Ovary (tissue), 9 donors: Measurements from ENCODE around the gene BMX. TPM values are rescaled to one million over a fixed set of nuclear protein-coding genes. Genes with fewer than 3 reads are reported as not detected.

ENCODE experiments used
- DNase-seq, 5 donors: peaks; one replicate each; pipeline ENCODE4 v3.0.0-alpha.2; 2019 to 2020
- H3K27ac ChIP-seq, 2 donors: fragments of 200-600 bp; one replicate each; pipeline versions ENCODE4 v1.5.1 to v1.8.0; 2019 to 2022
- H3K27me3 ChIP-seq: fragments of 200-600 bp; one replicate; pipeline ENCODE4 v1.8.0; 2022
- H3K36me3 ChIP-seq: fragments of 200-600 bp; sonication (generic); one replicate; pipeline ENCODE4 v1.5.1; 2019
- H3K4me1 ChIP-seq: one replicate; pipeline ENCODE4 v1.8.1; 2013; ENCODE audit warnings: mild to moderate bottlenecking, moderate library complexity; ENCODE audit not compliant: insufficient read depth
- H3K4me3 ChIP-seq: fragments of 200-600 bp; sonication (generic); one replicate; pipeline ENCODE4 v1.5.1; 2017
- H3K9me3 ChIP-seq, 2 donors: fragments of 200-600 bp in 1 of 2; sonication (generic) in 1 of 2; one replicate each; pipeline versions ENCODE4 v1.5.1 to v1.8.1; 2013 to 2019; ENCODE audit warnings: mild to moderate bottlenecking in 1 of 2, moderate library complexity in 1 of 2
- EP300 ChIP-seq: sonication (generic); formaldehyde crosslinking; IDR thresholded peaks from one replicate; pipeline ENCODE4 v1.6.1; 2017; ENCODE audit warnings: antibody characterized with exemption
- POLR2A ChIP-seq: fragments of 450-650 bp; IDR thresholded peaks from one replicate; pipeline ENCODE4 v1.6.1; 2017; ENCODE audit warnings: antibody characterized with exemption, mild to moderate bottlenecking, moderate library complexity
- WGBS, 3 donors: extraction: QIAGEN DNeasy Blood & Tissue Kit in 1 of 3; methylation state at CpG; one replicate each; pipeline versions ENCODE4 v1.1.5 to v1.1.7; 2013 to 2017; 5-methylcytosine and 5-hydroxymethylcytosine counted together
- intact Hi-C, 4 donors: fragments of 100-400 bp; cut with DNase I; formaldehyde crosslinking; loops; one replicate each; pipeline versions ENCODE4 v1.11.0 to v1.15.1; 2022 to 2023
- polyA plus RNA-seq, 2 donors: library from polyadenylated mRNA; stranded (reverse); fragments of 200-250 nt in 1 of 2; fragments of 350-450 nt in 1 of 2; fragmentation: Illumina TruSeq in 1 of 2; extraction: RNeasy Lipid Tissue Mini Kit (QIAGEN cat#74804) in 1 of 2; gene quantifications; one replicate each; pipeline ENCODE4 v1.2.3, GENCODE V29; 2013 to 2014
- total RNA-seq, 7 donors: library from RNA; depleted of rRNA in 2 of 7; stranded (reverse); fragments of >200 nt in 2 of 7; fragmentation: NEBNext Ultra II Directional in 3 of 7; extraction: Animal tissue kit (Norgen Biotek cat#: 25700) in 3 of 7; gene quantifications; one replicate each; pipeline versions ENCODE4 v1.1.0 to v1.2.4, GENCODE V29; 2016 to 2023
- TF ChIP-seq, protein P1 (sequence below), 3 donors: fragments of 450-650 bp in 2 of 3; fragments of 200-600 bp in 1 of 3; IDR thresholded peaks; one replicate each; pipeline versions ENCODE4 v1.5.1 to v1.8.0; 2016 to 2022; ENCODE audit warnings: antibody characterized with exemption in 3 of 3, mild to moderate bottlenecking in 1 of 3
- donor health status: DM: no; HTN: no; CAD: no; lungs with moderate emphysema.
- donor health status: DM: no; HTN: no; CAD: no.
- donor health status: Bipolar disorder and iron deficiency.
- donor health status: DM: yes; HTN: yes; CAD: no.
- donor health status: DM: no; HTN: no; CAD: no.
- donor health status: DM: yes; HTN: yes; CAD: no.

The BMX gene
- total and polyA plus RNA-seq, 9 donors, result 0.50 to 3.9 (median 1.3) TPM

DNA sequence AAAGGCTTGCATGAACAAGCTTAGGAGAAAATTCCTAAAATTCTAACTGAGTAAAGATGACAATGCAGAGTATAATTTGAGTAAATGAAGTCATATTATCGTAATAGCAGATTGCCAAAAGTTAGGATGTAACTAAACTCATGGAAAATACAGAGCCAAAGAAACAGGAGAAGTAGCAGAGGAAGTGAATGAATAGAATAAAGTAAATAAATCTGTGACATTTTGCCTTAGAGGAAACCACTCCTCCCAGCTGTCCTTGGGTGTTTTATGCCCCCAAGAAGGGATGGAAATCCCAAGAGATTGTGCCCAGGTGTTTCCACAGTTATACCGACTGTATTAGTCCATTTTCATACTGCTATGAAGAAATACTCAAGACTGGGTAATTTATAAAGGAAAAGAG is 1.9 kb upstream of the BMX start:
- Histone ChIP-seq H3K9me3 (no peaks in the 10 kb centered on the region), H3K27ac (no peak overlapping the region), H3K4me3 (no peak overlapping the region), H3K27me3 (no peaks in the 10 kb centered on the region), H3K36me3 (no peaks in the 10 kb centered on the region), H3K4me1 (no peaks in the 10 kb centered on the region)
- 64 to 69% (median 67%) methylated on average over 2 of the region's 2 CpGs for WGBS, 3 donors
- intact Hi-C loops, result no loop called here
- no peak for TF ChIP-seq EP300
- TF ChIP-seq, protein P1, sequence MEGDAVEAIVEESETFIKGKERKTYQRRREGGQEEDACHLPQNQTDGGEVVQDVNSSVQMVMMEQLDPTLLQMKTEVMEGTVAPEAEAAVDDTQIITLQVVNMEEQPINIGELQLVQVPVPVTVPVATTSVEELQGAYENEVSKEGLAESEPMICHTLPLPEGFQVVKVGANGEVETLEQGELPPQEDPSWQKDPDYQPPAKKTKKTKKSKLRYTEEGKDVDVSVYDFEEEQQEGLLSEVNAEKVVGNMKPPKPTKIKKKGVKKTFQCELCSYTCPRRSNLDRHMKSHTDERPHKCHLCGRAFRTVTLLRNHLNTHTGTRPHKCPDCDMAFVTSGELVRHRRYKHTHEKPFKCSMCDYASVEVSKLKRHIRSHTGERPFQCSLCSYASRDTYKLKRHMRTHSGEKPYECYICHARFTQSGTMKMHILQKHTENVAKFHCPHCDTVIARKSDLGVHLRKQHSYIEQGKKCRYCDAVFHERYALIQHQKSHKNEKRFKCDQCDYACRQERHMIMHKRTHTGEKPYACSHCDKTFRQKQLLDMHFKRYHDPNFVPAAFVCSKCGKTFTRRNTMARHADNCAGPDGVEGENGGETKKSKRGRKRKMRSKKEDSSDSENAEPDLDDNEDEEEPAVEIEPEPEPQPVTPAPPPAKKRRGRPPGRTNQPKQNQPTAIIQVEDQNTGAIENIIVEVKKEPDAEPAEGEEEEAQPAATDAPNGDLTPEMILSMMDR (IDR thresholded peaks at IDR 0.05), result no peak
- TF ChIP-seq POLR2A, result no peak
- no peak for DNase-seq

DNA sequence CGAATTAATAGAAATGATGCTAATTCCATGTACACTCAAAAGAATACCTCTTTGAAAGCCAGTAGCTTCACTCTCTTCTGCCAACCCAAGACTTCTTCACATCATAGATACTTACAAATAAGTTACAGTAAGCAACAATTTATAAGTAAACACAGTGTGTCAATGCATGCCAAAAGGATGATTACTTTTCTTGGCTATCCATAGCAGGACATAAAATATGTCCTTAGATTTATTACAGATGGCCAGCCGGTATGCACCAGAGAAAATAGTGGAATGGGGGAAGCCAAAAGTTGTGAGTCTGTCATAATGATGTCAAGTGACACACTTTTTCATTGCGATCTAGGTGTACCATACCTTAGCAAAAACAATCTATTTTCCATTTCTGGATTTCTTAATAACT is 631 bp upstream of the BMX start:
- H3K27ac ChIP-seq, result no peak overlapping the region
- no peaks in the 10 kb centered on the region for H3K9me3 ChIP-seq
- no peaks in the 10 kb centered on the region for H3K36me3 ChIP-seq
- no peak for TF ChIP-seq POLR2A
- no peak for TF ChIP-seq EP300
- TF ChIP-seq, protein P1 (IDR thresholded peaks at IDR 0.05), result no peak
- intact Hi-C loops, result no loop called here
- no peak overlapping the region for H3K4me3 ChIP-seq
- no peak for DNase-seq
- H3K27me3 ChIP-seq, result no peaks in the 10 kb centered on the region
- no peaks in the 10 kb centered on the region for H3K4me1 ChIP-seq
- WGBS, 3 donors, result 65 to 74% (median 71%) methylated on average over 3 of the region's 3 CpGs

DNA sequence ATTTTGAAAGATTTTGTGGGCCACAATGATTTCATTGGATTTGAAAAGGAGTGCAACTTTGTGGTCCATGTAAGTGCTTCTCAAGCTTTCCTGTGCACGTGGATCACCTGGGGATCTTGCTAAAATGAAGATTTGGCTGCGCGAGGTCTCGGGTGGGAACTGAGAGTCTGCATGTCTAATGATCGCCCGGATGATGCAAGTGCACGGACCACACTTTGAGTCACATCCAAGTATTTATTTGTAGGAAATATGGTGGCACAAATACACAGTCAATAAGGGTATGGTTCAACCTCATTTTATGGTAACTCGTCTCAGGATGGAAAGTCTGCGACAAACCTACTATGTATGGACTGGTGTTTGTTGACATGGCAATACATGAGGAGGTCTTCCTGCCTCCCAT is 899 bp downstream of the BMX start:
- Histone ChIP-seq H3K4me1 (no peaks in the 10 kb centered on the region), H3K9me3 (no peaks in the 10 kb centered on the region), H3K36me3 (no peaks in the 10 kb centered on the region), H3K4me3 (no peak overlapping the region), H3K27me3 (no peaks in the 10 kb centered on the region), H3K27ac (no peak overlapping the region)
- no peak for TF ChIP-seq POLR2A
- TF ChIP-seq, protein P1 (IDR thresholded peaks at IDR 0.05), result no peak
- TF ChIP-seq EP300, result no peak
- no peak for DNase-seq
- intact Hi-C loops, result no loop called here
- WGBS, 3 donors, result 85 to 90% (median 89%) methylated on average over 9 of the region's 9 CpGs

DNA sequence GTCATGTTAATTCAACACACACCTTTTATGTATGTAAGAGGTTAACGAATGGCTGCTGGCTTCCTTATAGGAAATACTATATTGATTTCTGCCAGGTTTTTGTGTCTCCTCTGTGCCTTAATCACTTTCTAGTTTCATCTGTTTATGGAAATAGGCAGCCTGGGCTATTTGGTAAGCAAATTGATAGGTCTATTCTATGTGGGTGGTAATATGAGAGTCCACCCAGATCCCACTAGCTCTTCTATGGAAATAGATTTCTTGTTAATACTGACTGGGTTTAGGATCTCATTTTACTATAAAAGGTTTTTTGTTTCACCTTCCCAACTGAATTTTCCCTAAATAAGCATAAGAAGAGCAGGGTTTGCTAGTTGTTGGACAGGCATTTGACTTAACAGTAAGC is 4.1 kb downstream of the BMX start:
- intact Hi-C loops, result no loop called here
- TF ChIP-seq EP300 (no peak), POLR2A (no peak)
- TF ChIP-seq, protein P1 (IDR thresholded peaks at IDR 0.05), result no peak
- H3K27ac ChIP-seq, result no peak overlapping the region
- H3K36me3 ChIP-seq, result no peaks in the 10 kb centered on the region
- no peak for DNase-seq
- 80 to 91% (median 87%) methylated on average over 1 of the region's 1 CpG for WGBS, 3 donors
- no peaks in the 10 kb centered on the region for H3K4me1 ChIP-seq
- H3K9me3 ChIP-seq, result no peaks in the 10 kb centered on the region
- no peaks in the 10 kb centered on the region for H3K27me3 ChIP-seq
- no peak overlapping the region for H3K4me3 ChIP-seq

DNA sequence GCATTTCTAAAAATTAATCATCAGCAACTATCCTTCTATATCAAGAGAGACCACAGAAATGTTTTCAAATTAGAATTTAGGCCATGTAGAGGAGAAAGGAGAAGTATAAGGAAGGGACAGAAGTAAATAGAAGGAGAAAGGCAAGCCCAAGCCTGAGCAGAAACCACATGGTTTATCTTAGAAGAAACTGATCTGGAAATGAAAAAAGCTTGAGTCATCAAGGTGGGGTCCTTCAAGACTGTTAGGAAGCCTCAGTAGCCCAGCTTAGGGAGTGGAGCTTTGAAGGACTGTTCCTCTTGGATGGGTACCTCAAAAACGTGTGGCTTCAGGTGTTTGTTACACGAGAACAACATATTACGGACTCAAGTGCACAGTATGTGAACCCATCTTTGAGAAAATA is 4.5 kb downstream of the BMX start:
- WGBS, 3 donors, result 60 to 79% (median 74%) methylated on average over 3 of the region's 3 CpGs
- H3K4me1 ChIP-seq, result no peaks in the 10 kb centered on the region
- no peaks in the 10 kb centered on the region for H3K9me3 ChIP-seq
- no peak overlapping the region for H3K27ac ChIP-seq
- intact Hi-C loops, result no loop called here
- no peak overlapping the region for H3K4me3 ChIP-seq
- H3K36me3 ChIP-seq, result no peaks in the 10 kb centered on the region
- no peaks in the 10 kb centered on the region for H3K27me3 ChIP-seq
- TF ChIP-seq EP300 (no peak), POLR2A (no peak)
- TF ChIP-seq, protein P1 (IDR thresholded peaks at IDR 0.05), result no peak
- DNase-seq, result no peak
